ENCODE measurements around the gene S100A11.

- TF ChIP-seq CTCF (IDR thresholded peaks at IDR 0.05), result no peak
- TF ChIP-seq POLR2A (IDR thresholded peaks at IDR 0.05), result no peak
Observed at GRCh38 chr1:152050886-152051675, 14.3 kb upstream of the S100A11 start.
